GM19043 (cell line): ENCODE results near the gene PAQR7.
A peak's percentile ranks its signal among the peaks of the same experiment; 100 is the strongest.

ENCODE experiments used
- ATAC-seq: cut with Tn5 transposase; IDR thresholded peaks from one replicate; pipeline ENCODE4 v1.9.1; 2021; ENCODE audit warnings: low read depth; ENCODE audit not compliant: unreplicated experiment

PAQR7 gene, protein sequence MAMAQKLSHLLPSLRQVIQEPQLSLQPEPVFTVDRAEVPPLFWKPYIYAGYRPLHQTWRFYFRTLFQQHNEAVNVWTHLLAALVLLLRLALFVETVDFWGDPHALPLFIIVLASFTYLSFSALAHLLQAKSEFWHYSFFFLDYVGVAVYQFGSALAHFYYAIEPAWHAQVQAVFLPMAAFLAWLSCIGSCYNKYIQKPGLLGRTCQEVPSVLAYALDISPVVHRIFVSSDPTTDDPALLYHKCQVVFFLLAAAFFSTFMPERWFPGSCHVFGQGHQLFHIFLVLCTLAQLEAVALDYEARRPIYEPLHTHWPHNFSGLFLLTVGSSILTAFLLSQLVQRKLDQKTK

DNA sequence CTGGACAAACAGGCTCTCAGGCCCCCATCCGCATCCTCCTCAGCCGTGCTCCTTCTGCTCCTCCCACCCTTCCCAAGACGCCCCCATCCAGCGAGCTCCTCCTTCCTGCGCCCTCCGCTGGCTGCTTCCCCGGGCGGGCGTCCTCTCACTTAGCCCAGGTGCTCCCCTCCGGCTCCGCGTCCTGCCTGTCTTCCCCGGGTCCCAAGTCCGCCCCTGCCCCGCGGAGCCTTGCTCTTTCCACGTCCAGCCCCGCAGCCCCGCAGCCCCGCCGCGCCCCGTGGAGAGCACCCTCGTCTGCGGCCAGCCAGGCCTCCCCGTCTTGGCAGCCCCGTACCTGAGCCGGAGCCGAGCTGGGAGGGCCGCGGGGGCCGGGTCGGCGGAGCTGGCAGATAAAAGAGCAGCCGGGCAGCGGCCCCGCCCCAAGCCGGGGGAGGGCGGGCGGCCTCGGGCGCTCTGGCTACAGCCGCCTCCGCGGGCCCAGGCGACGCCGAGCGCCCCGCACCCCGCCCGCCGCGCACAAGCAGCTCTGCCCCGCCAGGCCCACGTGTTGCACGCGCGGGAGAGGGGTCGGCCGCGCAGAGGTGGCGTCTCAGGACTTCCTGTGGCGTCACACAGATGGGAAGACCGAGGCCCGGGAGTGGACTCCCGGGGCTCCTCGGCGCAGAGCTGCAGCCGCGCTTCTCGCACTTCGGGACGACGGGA is at the start of gene PAQR7:
Gene PAQR7, minus strand, starts transcription at position 555 of the 702 bp plus-strand sequence. CDS start 11,869 bp downstream, outside the sequence.
- ATAC-seq, result peak; percentile 60

- no peak for ATAC-seq
These were observed 48.9 kb upstream of the PAQR7 start for GRCh38 chr1:25924454-25924853.

GRCh38 chr1:25922971-25923552 is 47.6 kb upstream of the PAQR7 start:
- no peak for ATAC-seq

DNA sequence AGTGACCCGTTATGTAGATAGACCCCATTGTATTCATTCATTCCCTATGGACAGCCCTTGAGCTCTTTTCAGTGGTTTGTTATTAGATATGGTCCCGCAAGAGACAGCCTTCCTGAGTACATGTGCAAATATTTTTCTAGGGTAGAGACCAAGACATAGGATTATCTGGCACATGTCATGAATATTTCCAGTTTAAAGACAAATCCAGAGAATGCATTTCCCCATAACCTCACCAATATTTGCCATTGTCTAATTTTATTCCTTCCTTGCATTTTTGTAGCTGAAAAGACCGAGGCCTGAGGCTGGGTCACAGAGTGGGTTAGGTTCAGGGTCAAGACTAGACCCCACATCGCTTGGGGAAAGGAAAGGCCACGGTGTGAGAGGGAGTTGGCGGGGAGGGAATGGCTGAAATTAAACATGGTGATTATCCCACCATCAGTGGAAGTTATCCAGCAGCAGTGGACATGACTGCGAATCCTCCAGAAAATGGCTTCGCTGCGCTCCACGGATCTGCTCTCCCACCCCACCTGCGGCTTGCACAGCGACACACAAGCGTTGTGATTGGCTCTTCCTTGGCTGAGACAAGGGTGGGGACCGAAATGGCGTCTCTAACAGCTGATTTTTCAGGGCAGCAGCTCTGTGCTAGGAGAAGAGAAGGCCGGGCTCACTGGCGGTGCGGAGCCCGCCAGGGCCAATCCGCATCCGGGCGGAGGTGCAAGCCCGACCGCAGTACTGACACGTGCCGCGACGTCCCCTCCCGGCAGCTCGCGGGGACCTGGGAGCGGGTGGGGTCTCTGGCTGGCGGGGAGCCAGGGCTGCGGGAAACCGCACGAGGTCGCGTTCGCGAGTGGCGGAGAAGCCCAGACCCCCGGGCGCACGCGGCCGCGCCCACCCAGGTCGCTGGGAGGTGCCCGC is 46.8 kb upstream of the PAQR7 start:
- ATAC-seq, result no peak

DNA sequence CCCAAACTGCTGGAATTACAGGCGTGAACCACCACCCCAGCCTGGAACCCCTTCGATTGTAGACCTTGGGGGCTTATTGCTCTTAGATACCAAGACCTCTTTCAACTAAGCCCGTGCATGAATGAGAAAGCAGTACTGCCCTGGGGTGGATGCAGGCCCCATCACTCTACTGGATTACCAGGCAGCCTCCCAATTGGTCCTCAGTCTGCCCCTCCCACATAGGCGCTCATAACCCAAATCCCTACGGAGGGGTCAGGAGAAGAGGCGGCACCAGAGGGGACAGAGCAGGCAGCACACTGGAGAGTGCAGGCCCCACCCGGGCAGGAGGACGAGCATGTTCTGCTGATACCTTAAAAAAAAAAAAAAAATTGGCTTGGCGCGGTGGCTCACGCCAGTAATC is 43.1 kb upstream of the PAQR7 start:
- no peak for ATAC-seq

DNA sequence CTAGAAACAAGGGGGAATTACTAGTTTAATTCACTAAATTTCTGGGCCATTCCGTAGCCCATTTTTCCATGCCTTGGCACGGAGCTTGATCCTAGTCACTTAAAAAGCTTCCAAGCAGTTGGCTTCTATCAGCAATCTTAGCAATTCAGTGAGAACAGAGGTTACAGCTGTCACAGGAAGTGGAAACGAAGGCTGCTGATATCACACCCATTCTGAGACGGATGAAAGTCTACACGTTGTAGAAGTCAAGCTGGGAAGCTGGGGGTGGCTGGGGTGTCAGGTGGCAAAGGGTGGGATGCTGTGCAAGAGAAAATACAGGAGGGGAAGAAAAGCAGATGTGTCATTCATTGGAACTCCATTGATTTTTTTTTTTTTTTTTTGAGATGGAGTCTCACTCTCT is 42.5 kb upstream of the PAQR7 start:
- ATAC-seq, result no peak

DNA sequence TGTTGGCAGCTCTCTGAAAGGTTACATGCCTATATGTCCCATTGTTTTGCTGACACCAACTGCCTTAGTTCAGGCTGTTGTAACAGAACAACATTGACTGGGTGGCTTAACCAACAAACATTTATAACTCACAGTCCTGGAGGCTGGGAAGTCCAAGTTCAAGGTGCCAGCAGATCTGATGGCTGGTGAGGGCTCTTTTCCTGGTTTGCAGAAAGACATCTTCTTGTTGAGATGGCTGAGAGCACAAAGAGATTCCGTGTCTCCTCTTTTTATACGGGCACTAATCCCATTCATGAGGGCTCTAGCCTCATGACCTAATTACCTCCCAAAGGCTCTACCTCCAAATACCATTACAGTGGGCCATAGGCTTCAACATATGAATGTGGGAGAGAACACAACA is 41.0 kb upstream of the PAQR7 start:
- ATAC-seq, result no peak

DNA sequence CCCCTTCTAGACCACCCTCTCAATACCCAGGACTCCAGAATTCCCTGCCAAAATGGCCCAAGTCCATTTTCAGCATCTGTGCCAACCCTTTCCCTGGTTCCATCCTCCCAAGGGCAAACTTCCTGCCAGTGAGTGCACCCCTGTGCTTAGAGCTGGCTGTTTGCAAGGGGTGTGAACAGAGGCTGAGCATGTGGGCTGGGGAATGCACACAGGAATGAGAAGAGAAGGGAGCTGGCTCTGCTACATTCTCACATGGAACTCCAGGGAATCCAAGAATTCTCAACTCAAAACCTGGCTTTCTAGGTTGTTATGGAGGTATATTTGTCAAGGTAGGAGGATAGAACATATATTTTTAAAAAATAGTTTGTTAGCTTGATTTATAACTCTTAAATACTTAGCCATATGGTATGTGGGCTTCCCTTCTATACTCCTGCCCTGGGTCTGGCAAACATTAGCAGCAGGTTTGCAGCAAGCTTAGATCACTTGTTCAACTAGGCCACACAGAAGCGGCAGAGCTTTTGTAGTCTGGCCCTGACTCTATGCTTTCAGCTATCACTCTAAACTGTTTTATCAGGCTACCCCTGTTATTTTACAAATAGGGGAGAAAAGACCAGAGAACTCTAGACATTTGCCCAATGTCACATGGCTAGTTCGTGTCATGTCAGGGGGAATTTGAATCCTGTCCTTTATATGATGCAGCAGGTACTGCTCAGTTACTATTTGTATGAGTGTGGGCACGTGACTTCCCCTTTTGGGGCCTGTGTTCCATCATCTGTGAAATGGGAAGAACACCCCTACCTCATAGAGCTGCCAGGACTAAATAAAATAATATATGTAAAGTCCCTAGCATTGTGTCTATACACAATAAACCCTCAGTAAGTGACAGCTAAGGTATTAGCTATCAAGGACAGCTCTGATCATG is 38.8 kb upstream of the PAQR7 start:
- no peak for ATAC-seq

- ATAC-seq, result no peak
These were observed 37.7 kb upstream of the PAQR7 start for GRCh38 chr1:25913206-25913605.

GRCh38 chr1:25912076-25912831 is 36.7 kb upstream of the PAQR7 start:
- ATAC-seq, result no peak

DNA sequence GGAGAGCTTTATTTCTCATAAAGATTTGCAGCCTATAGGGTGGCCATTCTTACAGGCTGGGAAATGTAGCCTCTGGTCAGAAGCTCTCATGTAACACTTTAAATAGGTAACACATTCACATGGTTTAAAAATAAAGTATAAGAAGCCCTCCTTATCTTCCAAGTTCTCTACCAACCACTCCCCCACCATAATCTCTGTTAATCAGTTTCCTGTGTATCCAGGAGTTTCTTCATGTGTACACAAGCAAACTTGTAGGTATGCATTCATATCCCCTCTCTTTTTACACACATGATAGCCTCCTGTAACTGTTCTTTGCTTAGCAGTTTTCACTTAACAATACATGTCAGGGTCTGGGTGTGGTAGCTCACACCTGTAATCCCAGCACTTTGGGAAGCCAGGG is 35.7 kb upstream of the PAQR7 start:
- no peak for ATAC-seq

- ATAC-seq, result no peak
These were observed 33.5 kb upstream of the PAQR7 start for GRCh38 chr1:25909040-25909439.

GRCh38 chr1:25908161-25908560 is 32.7 kb upstream of the PAQR7 start:
- ATAC-seq, result no peak

DNA sequence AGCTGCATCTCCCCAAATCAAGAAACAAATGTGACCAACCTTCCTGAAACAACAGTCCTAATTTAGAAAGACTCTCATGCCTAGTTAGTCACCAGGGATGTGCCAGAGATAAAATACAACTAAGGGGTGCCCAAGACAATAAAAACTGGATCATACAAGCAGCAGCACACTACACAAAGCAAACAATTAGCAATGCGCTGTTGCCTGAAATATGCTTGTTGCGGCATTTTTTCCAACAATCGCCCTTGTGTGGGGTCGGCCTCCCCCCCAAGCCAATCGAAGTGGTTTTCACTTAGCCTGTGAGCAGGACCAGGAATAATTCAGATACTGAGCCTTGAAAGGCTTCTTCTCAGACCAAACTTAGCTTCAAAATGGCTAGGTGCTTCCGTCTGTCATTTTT is 32.1 kb upstream of the PAQR7 start:
- no peak for ATAC-seq

DNA sequence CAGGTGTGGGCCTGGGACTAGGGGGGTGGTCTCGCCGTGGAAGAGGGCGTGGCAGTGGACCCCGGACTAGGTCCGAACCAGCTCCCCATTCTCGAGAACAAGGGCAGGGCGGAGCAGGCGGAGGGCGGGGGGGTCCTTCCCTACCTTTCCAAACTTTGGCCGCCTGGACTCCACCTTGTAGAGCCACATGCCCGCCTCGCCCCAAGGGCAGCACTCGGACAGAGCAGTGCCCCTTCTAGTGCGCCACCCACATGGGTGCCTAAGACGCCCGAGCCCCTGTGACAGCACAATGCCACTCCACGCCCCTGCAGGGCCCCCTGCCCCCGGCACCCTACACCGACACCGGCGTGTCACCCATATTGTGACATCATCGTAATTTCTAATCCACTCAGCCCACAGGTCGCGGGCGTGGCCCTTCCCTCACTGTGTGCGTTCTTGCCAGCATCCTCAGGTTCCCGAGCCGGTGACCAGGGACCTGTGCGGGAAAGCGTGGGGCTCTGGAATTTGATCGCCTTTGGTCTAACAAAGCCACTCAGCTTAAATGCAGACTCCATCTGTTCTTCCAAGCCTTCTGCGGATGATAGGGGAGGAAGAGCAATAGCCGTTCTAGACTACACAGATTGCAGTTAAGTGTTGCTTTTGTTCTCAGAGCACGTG is 31.3 kb upstream of the PAQR7 start:
- no peak for ATAC-seq

GRCh38 chr1:25905680-25906643 is 30.5 kb upstream of the PAQR7 start, which contains the start of gene STMN1:
STMN1 (minus strand) TSS chr1:25906419; CDS start chr1:25904676, 1,743 bp downstream.
- peak; percentile 73 for ATAC-seq
